CD4-positive, alpha-beta T cell treated with Interleukin-2 at 100 ng/mL for 4 hours (primary cell): ENCODE results near the gene RRAGC.
"Not testable (repeated sequence)": the region's sequence is repeated elsewhere in the genome, so short reads cannot be mapped to it uniquely, and the experiment has no call there.

Experiments
- DNase-seq: peaks from one replicate; pipeline ENCODE4 v3.0.0-alpha.2; 2020; ENCODE audit warnings: low spot score

RRAGC gene

DNA sequence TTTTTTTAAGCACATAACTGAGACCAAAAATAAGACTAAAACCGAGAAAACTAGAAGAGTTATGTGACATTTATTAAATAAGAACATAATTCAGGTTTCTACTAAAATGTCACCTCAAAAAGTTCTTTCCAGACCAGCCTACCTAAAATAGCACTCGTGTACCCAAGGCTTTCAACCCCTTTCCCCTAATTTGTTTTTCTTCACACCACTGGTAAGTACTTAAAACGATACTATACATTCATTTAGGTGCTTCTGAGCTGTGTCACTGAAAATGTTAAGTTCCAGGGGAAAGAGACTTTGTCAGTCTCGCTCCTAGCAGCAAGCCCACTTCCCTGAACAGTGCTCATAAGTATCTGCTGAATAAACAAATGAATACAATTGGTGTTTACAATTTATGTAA is 6.8 kb downstream of the RRAGC start:
- no peak for DNase-seq

DNA sequence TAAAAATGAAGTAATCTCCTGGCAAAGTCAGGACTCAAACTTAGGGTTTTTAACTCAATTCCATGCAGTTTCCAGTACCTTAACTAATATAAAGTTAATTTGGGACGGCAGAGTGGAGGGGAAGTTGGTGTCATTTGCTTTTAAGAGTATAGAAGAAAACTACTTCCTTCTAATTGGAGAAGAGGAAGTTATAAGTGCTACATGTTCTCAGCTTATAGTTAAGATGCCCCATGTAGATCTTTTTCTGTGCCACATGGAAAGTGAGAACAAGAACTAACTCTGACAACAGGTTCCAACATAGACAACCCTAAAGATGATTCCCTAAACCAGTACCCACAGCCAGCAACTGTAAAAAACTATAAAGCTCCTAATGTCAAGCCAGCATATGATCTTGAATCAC is 11.5 kb downstream of the RRAGC start:
- no peak for DNase-seq

DNA sequence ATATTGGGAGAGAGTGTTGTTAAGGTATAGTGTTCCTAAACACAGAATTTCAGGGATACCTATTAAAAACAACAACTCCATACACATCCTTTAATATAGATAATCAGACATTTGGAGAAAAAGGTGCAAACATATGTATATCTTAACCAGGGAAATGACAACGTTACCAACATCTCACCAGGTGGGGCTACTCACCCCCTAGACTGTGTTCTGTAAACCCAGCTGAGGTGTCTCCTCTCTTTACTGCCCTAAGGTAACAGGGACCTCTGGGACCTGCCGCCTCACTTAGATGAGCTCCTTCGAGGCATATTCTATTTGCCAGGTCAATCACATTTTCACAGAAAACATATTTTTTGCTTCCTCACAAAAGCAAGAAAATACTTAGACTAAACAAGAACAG is 13.4 kb downstream of the RRAGC start:
- DNase-seq: no peak

GRCh38 chr1:38845088-38845487 is 14.5 kb downstream of the RRAGC start:
- DNase-seq: not testable (repeated sequence)

DNA sequence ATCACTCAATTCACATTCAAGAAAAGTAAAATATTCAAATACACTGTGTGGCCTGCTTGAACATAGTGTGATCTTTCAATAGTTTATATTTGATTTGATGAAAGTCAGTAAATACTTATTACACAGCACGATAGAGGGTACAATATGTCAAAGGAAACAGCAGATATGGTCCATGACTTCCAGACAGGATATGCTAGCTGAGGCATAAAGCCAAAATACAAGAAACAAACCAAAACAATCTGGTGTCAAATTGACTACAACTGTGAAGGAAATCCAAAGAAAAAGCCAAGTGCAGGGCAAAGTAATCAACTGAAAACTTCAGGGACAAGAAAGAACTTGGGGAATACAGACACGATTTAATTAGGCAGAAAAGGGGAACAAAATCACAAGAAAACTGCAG is 19.3 kb downstream of the RRAGC start:
- no peak for DNase-seq

- DNase-seq: no peak
Observed at GRCh38 chr1:38839363-38839762, 20.2 kb downstream of the RRAGC start.

- not testable (repeated sequence) for DNase-seq
Observed at GRCh38 chr1:38836316-38836715, 23.3 kb downstream of the RRAGC start.

DNA sequence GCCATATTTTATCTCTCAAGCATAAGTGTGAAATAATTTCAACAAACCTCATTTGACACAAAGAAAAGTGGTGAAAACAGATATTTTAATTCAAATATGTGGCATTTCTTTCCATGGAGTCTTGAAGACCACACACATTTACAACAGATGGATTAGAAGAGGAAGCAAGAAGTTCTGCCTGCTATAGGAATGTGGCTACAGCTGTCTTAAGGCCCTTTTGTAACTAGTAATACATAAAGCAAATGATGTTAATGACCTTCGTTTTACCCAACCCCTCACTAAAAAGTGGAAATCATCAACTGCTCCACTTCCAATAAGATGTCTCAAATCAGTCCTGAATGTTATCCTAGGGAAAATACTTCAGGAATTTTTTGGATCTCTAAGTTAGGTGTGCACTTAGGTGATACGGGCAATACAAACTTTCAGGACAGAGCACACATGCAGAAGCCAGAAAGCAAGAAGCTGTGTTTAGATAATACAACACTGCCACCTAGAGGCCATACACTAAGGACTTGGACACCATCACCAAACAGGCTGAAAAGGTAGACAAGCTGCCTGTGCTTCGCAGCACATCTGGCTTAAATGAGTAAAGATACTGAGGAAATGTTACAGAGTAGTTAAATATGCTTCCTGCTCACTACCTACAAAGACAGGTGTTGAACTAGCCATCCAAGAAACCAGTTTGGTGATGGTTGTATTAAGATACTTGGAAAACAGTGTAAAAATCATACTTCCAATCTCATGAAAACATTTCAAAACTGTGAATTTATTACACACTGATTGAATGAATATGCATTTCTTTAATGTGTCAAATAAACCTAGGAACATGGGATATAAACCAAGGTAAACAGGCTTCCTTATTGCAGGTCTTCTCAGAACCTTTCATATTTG is 24.4 kb downstream of the RRAGC start:
- peak; percentile 77 for DNase-seq

GRCh38 chr1:38834221-38834782 is 25.3 kb downstream of the RRAGC start:
- no peak for DNase-seq

GRCh38 chr1:38833146-38833545 is 26.4 kb downstream of the RRAGC start:
- DNase-seq: no peak

- DNase-seq: no peak
Observed at GRCh38 chr1:38832370-38832734, 27.2 kb downstream of the RRAGC start.

DNA sequence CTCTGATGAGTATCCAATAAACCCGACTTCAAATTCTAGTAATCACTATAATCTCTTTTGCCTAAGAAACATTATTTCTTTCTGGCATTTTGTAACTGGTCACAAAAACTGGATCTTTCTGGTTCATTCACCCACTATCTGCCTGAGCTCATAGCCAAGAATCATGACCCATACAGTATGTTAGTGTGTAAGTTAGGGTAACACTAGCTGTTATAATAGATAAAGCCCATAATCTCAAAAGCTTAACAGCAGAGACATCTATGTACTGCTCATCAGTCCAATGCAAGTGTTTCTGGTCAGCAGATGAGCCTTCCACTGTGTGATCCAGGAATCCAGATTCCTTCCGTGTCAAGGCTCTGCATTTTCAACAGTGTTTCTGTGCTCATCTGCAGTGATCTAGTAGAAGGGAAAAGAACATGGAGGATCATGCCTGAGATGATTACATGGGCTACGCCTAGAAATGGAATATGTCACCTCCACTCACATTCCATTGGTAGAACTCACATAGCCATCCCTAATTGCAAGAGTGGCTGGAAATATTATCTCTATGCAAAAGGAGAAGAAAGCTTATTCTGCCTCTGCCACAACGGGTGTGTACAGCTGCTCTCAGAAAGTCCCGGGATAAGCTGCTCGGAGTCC is 27.7 kb downstream of the RRAGC start:
- DNase-seq: no peak

GRCh38 chr1:38829368-38829767 is 30.2 kb downstream of the RRAGC start:
- DNase-seq: no peak

GRCh38 chr1:38827318-38827717 is 32.3 kb downstream of the RRAGC start:
- DNase-seq: no peak

- DNase-seq: no peak
Observed at GRCh38 chr1:38826886-38827285, 32.7 kb downstream of the RRAGC start.

DNA sequence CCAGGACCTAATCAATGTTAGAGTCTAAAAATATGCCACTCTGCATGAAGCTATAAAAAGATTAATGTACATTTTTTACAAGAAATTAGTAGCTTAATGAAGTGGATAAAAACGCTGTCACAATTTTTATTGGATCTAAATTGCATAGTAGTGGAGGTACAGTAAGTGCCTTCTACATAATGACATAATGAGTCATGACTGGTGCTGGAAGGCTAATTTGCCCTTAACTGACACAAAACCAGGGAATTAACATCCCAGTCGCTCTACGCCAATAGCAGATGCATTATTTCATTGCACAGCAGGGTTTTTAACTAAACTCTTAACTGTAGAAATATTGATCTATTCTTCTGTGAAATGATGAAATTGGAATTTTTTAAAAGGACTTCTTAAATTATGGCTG is 33.3 kb downstream of the RRAGC start:
- DNase-seq: no peak

DNA sequence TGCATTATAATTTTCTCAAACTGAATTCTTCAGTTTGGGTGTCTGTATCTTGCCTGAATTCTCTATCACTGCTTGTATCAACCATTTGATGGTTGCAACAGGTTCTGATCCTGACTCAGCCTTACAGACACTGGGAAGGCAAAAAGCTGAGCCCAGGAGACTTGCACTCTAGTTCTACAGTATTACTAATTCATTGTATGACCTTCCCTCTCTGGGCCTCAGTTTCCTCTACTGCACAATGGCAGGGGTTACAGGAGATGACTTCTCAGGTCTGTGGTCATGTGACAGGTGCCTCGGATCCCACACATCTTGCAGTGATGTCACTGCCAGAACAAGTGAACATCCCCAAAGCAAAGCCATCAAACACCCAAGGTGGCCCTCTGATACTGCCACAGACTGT is 38.7 kb downstream of the RRAGC start:
- no peak for DNase-seq

GRCh38 chr1:38819516-38819915 is 40.1 kb downstream of the RRAGC start:
- no peak for DNase-seq

GRCh38 chr1:38819040-38819439 is 40.5 kb downstream of the RRAGC start:
- DNase-seq: no peak

DNA sequence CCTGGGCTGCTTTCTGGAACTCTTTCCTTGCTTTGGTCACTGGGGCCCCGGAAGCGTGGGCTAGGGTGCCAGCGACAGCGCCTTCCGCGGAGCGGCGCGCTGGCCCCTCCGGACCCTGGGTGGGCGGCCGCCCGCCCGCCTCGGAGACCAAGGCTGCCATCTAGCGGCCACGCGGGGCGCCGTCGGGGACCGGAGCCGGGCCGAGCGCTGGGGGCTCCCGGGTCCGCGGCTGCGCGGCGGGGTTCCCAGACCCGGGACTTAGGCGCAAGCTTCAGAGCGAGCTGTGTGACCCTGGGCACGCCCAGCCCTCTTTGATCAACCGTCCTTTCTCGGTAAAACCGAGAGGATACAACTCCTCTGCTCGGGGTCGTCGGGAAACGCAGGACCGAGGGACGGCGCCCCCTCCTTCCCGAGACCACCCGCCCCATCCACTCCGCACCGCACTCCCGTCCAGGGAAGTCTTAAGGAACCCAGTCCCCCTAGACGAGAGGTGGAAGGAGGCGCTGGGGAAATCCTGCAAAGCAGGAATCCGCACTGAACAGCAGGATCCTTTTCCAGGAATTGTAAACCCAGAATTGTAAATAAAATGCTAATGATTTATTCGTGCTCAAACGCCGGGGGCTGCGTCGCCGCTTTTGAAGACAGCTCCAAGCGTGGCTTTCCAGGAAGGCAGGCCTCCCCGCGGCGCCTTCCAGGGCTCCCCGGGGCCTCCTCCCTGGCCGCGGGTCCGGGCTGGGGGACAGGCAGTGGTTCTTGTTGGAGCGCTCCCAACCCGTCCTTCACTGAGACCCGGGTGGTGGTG is 41.2 kb downstream of the RRAGC start:
- DNase-seq: peak; percentile 29

- DNase-seq: no peak
Observed at GRCh38 chr1:38817267-38818174, 42.1 kb downstream of the RRAGC start.
